Uterus (tissue), 4 donors: ENCODE results near the gene NUDT4. TPM values are rescaled to one million over a fixed set of nuclear protein-coding genes. Genes with fewer than 3 reads are reported as not detected.
"Not testable (repeated sequence)": the region's sequence is repeated elsewhere in the genome, so short reads cannot be mapped to it uniquely, and the experiment has no call there.

Experiments
- DNase-seq, 2 donors: peaks; one replicate each; pipeline ENCODE4 v3.0.0-alpha.2; 2019 to 2020
- H3K27ac ChIP-seq, 2 donors: fragments of 200-600 bp; sonication (generic); 1 replicate in 1 of 2; 2 replicates in 1 of 2; pipeline ENCODE4 v1.5.1; 2016 to 2018
- H3K27me3 ChIP-seq, 2 donors: fragments of 200-600 bp; sonication (generic); one replicate each; pipeline ENCODE4 v1.5.1; 2018 to 2019; ENCODE audit warnings: control low read depth in 1 of 2
- H3K36me3 ChIP-seq, 2 donors: fragments of 200-600 bp; sonication (generic); one replicate each; pipeline ENCODE4 v1.5.1; 2019; ENCODE audit warnings: control low read depth in 1 of 2
- H3K4me1 ChIP-seq, 2 donors: fragments of 200-600 bp; sonication (generic); one replicate each; pipeline ENCODE4 v1.5.1; 2018 to 2019; ENCODE audit warnings: control low read depth in 1 of 2
- H3K4me3 ChIP-seq, 2 donors: fragments of 200-600 bp; sonication (generic); 1 replicate in 1 of 2; 2 replicates in 1 of 2; pipeline ENCODE4 v1.5.1; 2018 to 2019; ENCODE audit warnings: mild to moderate bottlenecking in 1 of 2
- H3K9me3 ChIP-seq, 2 donors: fragments of 200-600 bp; sonication (generic); one replicate each; pipeline ENCODE4 v1.5.1; 2019; ENCODE audit warnings: control low read depth in 1 of 2
- CTCF ChIP-seq, 4 experiments: fragments of 200-600 bp in 2 of 4; fragments of 450-650 bp in 2 of 4; sonication (generic) in 2 of 4; IDR thresholded peaks; one replicate each; pipeline ENCODE4 v1.5.1; 2016 to 2019; ENCODE audit warnings: antibody characterized with exemption in 4 of 4, mild to moderate bottlenecking in 2 of 4, moderate library complexity in 1 of 4
- POLR2A ChIP-seq, 2 donors: fragments of 450-650 bp; IDR thresholded peaks; one replicate each; pipeline ENCODE4 v1.6.1; 2016; ENCODE audit warnings: antibody characterized with exemption in 2 of 2, mild to moderate bottlenecking in 1 of 2, moderate library complexity in 1 of 2
- intact Hi-C: fragments of 100-400 bp; cut with DNase I; formaldehyde crosslinking; loops from one replicate; pipeline ENCODE4 v1.15.1; 2023; ENCODE audit warnings: low total_unique reads
- total RNA-seq, 4 donors: library from RNA; depleted of rRNA in 3 of 4; stranded (reverse); fragments of >200 nt in 3 of 4; gene quantifications; one replicate each; pipeline versions ENCODE4 v1.1.0 to v1.2.4, GENCODE V29; 2014 to 2023
- donor health status: DM: yes; HTN: yes; CAD: no.

NUDT4 gene
- total RNA-seq, 4 donors from 2014 or later, result 15.1 to 107 (median 52.8) TPM

- Histone ChIP-seq H3K4me1 (peaks cover 0 to 8% of the 10 kb centered on the region in 2 donors), H3K4me3 (peak overlapping the region; percentile 81 to 97), H3K27me3 (no peaks in the 10 kb centered on the region), H3K36me3 (no peaks in the 10 kb centered on the region), H3K27ac (peak overlapping the region; percentile 94 to 98), H3K9me3 (no peaks in the 10 kb centered on the region)
- no peak for DNase-seq
- no peak for TF ChIP-seq POLR2A (IDR thresholded peaks at IDR 0.05)
- no peak for TF ChIP-seq CTCF (IDR thresholded peaks at IDR 0.05)
- intact Hi-C loops, result no loop called here
Measured at GRCh38 chr12:93379981-93380361, 2.2 kb downstream of the NUDT4 start.

GRCh38 chr12:93380480-93381121, 2.9 kb downstream of the NUDT4 start:
- peak overlapping the region in 1 of 2 donors; percentile 97 for H3K4me3 ChIP-seq
- no peaks in the 10 kb centered on the region for H3K9me3 ChIP-seq
- no peaks in the 10 kb centered on the region for H3K27me3 ChIP-seq
- H3K27ac ChIP-seq, result peak overlapping the region; percentile 94 to 98
- H3K36me3 ChIP-seq, result no peaks in the 10 kb centered on the region
- no peak for DNase-seq
- H3K4me1 ChIP-seq, result peaks cover 0 to 8% of the 10 kb centered on the region in 2 donors
- TF ChIP-seq CTCF (IDR thresholded peaks at IDR 0.05) (peak in 1 of 4 experiments; percentile 17), POLR2A (IDR thresholded peaks at IDR 0.05) (no peak)
- intact Hi-C loops, result no loop called here

GRCh38 chr12:93381161-93381975, 3.6 kb downstream of the NUDT4 start:
- peak overlapping the region in 1 of 2 donors; percentile 97 for H3K4me3 ChIP-seq
- no peak for DNase-seq
- peak overlapping the region; percentile 94 to 98 for H3K27ac ChIP-seq
- no peaks in the 10 kb centered on the region for H3K36me3 ChIP-seq
- no peaks in the 10 kb centered on the region for H3K9me3 ChIP-seq
- no peaks in the 10 kb centered on the region for H3K27me3 ChIP-seq
- no peak for TF ChIP-seq POLR2A (IDR thresholded peaks at IDR 0.05)
- TF ChIP-seq CTCF (IDR thresholded peaks at IDR 0.05), result no peak
- peaks cover 0 to 8% of the 10 kb centered on the region in 2 donors for H3K4me1 ChIP-seq
- intact Hi-C loops, result no loop called here

GRCh38 chr12:93381976-93382437, 4.3 kb downstream of the NUDT4 start:
- intact Hi-C loops, H3K9me3 ChIP-seq, H3K4me1 ChIP-seq, H3K27me3 ChIP-seq, H3K27ac ChIP-seq, DNase-seq, H3K36me3 ChIP-seq: not testable (repeated sequence)
- H3K4me3 ChIP-seq, result peak overlapping the region in 1 of 2 donors; percentile 97

GRCh38 chr12:93387780-93388179, 10.1 kb downstream of the NUDT4 start:
- no peaks in the 10 kb centered on the region for H3K4me1 ChIP-seq
- DNase-seq, result no peak
- no peak overlapping the region for H3K27ac ChIP-seq
- H3K4me3 ChIP-seq, result no peak overlapping the region
- TF ChIP-seq POLR2A (IDR thresholded peaks at IDR 0.05), result no peak
- TF ChIP-seq CTCF (IDR thresholded peaks at IDR 0.05), result no peak
- H3K27me3 ChIP-seq, result no peaks in the 10 kb centered on the region
- H3K9me3 ChIP-seq, result no peaks in the 10 kb centered on the region
- H3K36me3 ChIP-seq, result no peaks in the 10 kb centered on the region
- intact Hi-C loops, result no loop called here
